SHP77 (cell line): ENCODE data around the gene SAMD3.
"Not testable (repeated sequence)": the region's sequence is repeated elsewhere in the genome, so short reads cannot be mapped to it uniquely, and the experiment has no call there.

Experiments used
- DNase-seq, 2 experiments: peaks; one replicate each; lab custom pipeline; 2025; lab: John Stamatoyannopoulos, UW

Gene SAMD3

DNA sequence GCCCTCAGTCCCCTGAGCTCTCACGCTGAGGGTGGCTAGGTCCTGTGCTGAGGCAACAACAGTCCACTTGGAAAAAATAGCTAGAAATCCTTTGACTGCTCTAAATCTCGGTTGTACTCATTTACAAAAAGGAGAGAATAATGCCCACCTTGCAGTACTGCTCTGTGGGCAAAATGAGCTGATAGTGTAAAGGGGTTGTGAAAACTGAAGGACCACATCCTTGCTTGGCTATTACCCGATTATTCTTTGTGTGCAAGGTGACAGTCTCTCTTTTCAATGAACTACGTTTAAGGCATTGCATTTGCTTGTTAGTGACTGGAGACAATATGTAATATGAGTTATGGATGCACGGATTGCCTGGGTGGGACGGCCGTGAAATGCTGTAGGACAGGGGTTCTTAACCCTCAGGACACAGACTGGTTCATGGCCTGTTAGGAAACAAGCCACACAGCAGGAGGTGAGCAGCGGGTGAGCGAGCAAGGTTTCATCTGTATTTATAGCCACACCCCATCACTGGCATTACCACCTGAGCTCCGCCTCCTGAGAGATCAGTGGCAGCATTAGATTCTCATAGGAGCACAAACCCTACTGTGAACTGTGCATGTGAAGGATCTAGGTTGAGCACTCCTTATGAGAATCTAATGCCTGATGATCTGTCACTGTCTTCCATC lies 14.6 kb downstream of the SAMD3 start:
- no peak for DNase-seq

GRCh38 chr6:130206479-130206878 lies 16.3 kb downstream of the SAMD3 start:
- no peak for DNase-seq

DNA sequence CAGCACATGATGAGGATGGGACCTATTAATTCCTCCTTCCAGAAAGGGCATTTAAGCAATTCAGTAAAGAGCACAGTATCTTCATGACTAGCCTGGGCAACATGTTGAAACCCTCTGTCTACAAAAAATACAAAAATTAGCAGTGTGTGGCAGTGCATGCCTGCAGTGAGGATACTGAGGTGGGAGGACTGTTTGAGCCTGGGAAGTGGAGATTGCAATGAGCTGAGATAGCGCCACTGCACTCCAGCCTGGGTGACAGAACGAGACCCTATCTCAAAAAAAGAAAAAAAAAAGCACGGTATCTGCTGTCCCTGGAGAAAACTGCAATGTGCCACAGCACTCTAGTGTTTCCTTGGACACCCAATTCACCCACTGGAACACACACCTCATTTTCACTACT lies 18.4 kb downstream of the SAMD3 start:
- DNase-seq = no peak

GRCh38 chr6:130203370-130203769 lies 19.4 kb downstream of the SAMD3 start:
- DNase-seq = no peak

DNA sequence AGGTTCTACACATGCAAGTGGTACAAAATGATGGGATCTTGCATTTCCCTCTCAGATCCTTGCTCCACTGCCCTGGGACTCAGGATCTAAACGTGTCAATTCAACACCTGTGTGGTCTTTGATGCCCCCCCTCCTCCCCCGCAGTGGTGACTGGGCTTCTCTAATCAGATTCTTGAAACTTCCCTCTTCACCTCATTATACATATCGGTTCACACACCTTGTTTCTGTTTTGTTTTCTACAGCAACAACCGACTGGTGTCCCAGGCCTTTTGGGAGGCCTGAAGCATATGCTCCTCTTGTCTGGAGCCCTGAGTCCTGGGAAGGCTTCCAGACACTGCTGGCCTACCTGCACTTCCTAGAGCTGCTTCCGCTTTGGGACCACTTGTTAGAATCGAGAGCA lies 20.0 kb downstream of the SAMD3 start:
- DNase-seq = no peak

DNA sequence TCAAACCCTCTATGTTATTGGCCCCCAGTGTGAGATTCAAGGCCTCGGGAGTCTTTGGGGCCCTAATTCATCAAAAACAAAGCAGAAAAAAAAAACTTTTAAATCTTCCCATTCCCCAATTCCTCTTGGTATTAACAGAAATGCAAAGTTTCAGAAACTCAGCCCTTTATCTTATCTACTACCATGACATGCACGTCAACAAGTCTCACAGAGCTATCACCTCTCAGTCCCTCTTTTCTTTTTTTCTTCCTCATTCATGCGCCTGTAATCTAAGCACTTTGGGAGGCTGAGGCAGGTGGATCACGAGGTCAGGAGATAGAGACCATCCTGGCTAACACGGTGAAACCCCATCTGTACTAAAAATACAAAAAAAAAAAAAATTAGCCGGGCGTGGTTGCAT lies 22.7 kb downstream of the SAMD3 start:
- no peak for DNase-seq

DNA sequence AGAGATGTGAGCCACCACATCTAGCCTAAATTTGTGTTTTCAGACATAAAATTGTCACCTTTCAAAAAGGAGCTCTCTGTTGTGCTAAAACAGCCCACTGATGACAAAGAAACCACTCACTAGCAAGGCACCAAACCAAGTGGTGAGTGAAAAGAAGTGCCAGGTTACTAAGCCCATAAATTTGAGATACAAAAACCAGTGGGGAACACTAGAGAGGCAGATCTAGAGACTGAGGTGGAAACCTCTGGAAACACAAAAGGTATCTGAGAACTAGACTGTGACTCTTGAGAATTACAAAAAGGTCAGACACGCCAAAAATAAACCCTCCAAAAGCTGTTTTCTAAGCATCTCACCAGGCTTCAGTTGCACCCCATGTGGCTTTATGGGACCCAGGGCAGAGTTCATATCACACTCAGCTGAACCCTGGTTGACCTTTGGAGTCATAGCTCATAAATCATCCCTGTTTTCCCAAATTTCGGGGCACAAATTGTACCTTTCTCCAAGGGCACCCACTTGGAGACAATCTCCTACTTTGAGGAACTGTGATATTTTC lies 24.2 kb downstream of the SAMD3 start:
- DNase-seq = no peak

DNA sequence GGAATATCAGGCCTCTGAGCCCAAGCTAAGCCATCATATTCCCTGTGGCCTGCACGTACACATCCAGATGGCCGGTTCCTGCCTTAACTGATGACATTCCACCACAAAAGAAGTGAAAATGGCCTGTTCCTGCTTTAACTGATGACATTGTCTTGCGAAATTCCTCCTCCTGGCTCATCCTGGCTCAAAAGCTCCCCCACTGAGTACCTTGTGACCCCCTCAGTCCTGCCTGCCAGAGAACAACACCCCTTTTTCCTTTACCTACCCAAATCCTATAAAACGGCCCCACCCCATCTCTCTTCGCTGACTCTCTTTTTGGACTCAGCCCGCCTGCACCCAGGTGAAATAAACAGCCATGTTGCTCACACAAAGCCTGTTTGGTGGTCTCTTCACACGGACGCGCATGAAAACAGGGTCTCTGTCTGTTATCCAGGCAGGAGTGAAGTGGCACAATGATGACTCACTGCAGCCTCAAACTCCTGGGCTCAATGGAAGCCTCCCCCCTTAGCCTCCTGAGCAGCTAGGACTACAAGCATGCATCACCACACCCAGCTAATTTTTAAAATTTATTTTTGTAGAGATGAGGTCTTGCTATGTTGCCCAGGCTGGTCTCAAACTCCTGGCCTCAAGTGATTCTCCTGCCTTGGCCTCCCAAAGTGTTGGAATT lies 24.8 kb downstream of the SAMD3 start:
- DNase-seq = not testable (repeated sequence)

- DNase-seq = not testable (repeated sequence)
Observed at GRCh38 chr6:130194434-130194833, 28.3 kb downstream of the SAMD3 start.

DNA sequence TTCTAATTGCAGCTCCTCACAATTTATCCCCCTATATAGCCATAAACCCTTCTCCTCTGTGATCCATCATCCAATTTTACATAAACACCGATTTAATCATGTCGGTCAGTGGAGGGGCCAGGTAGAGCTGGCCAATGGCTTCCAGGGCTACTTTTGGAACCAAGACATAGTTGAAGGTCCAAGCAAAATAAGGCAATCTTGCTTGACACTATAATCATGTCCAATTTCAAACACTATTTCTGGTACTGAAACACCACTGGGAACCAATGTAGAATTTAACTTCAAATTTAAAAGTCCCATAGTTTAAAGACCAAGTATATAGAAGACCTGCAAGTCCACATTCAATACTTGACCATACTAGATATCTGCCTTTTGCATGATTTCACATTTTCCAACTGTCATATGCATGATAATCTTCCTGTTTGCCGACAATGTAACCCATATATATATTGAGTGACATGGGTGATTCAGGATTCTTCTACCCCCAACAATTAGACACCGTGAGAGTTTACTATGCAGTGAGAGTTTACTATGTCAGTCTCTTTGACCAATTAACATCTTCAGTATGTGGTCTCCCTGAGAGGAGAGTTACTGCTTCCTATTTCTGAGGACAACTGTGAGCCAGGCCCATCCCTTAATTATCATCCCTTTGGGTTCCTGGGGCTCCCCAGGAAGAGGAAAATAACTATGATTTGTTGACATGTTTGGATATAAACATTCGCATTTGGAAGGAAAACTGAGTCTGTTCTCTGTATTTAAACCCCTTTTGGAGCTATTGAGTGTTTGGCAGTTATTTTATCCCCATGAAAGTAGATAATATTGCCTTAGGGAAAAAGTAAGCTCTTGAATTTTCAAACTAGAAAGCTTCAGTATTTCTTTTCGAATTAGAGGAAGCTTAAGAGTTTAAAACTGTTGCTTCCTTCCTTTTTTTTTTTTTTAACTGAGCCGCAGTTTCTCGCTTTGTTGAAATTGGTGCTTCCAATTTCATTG lies 31.8 kb downstream of the SAMD3 start:
- no peak for DNase-seq

- no peak for DNase-seq
Observed at GRCh38 chr6:130189531-130190397, 33.0 kb downstream of the SAMD3 start.

DNA sequence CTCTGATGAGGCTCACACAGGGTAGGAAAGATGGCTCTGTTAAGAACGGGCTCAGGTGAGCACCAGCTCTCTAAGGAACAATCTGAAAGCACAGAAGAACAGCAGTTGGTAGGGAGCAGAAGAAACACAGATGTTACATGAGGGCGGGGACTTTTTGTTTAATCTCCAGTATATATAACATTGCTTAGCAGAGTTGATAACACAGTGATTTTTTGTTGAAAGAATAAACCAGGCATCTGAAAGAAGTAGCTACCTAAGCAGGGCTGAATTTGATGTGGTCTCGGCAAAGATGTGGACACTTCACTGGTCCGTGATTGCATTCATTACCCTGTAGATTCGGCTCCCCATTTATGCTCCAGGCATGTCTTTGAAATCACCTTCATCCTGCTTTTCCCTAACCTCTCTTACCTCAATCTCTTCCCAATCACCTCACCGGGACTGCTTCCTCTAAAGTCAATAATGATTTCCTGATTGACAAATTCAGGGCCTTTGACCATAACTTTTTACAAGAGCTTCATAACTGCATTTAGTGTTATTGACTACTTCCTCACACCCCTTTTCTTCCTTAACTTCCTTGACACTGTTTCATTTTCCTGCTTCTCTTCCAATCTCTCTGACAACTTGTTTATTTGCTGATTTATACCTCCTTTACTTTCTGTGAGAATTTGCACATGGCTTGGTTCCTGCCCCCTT lies 34.4 kb downstream of the SAMD3 start:
- no peak for DNase-seq

DNA sequence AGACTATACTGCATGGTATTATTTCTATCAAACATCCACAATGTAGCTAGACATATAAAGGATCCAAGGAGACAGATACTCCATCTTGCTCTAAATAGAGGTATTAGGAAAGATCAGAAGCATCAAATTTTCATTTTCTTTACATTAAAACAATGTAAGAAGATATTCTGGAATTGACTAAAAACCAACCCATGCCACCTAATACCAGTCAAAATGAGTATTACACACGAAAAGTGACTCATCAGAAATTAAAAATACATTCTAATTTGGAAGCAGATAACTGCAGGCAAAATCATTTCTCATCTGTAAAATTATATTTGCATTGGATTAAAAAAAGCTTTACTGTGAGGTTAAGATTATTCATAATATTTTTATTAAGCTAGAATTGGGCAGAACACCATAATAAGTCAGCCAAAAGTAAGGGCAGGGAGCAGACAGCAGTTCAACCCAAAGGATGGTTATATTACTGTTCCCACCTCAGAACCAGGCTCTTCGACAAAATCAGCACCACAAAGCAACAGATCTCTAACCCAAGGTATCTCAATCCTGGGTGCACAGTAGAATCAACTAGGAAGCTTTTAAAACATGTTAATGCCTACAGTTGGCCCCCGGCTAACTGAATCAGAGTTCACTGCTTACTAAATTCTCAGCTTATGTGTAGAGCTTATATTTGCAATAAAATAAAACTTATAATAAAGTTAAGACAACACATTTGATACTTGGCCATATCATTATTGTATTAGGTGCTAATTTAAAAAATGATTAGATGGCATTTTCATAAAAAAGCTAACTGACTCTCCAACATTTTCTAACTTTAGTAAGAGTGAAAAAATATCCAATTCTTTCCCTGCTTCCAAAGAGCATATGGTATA lies 35.2 kb downstream of the SAMD3 start:
- no peak for DNase-seq

DNA sequence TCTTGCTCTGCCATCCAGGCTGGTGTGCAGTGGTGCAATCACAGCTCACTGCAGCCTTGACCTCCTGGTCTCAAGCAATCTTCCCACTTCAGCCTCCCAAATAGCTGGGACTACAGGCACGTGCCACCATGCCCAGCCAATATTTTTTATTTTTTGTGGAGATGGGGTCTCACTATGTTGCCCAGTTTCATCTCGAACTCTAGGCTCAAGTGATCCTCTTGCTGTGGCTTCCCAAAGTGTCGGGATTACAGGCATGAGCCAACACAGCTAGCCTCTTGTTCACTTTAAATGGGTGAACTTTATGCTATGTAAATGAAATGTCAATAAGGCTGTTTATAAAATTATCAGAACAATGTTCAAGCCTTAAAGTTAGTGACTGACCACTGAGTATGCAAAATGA lies 37.1 kb downstream of the SAMD3 start:
- DNase-seq = no peak

- no peak for DNase-seq
Observed at GRCh38 chr6:130183271-130184222, 39.2 kb downstream of the SAMD3 start.

GRCh38 chr6:130182466-130182865 lies 40.3 kb downstream of the SAMD3 start:
- no peak for DNase-seq

DNA sequence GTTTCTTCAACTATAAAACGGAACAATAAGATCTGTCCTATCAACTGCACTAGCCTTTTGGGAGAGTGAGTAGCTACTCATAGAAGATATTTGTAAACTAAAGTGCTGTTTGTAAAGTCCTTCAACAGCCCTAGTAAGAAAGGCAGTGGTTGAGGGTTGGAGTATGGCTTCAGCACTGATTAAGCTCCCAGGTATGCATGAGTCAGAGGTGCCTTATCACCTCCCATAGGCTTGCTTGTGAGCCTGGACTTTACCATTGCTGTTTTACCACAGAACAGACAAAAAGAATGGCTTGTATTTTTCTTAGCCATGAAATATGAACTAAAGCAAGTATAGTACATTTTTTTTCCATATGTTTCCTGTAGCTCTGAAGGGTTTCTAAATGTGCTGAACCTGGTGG lies 44.1 kb downstream of the SAMD3 start:
- no peak for DNase-seq

GRCh38 chr6:130176378-130176777 lies 46.4 kb downstream of the SAMD3 start:
- DNase-seq = no peak
